ENCODE results near the gene RTKN. TPM values are rescaled to one million over a fixed set of nuclear protein-coding genes. Genes with fewer than 3 reads are reported as not detected.

The RTKN gene
- total and polyA plus RNA-seq, 12 donors = 7.4 to 35.6 (median 14.1) TPM

DNA sequence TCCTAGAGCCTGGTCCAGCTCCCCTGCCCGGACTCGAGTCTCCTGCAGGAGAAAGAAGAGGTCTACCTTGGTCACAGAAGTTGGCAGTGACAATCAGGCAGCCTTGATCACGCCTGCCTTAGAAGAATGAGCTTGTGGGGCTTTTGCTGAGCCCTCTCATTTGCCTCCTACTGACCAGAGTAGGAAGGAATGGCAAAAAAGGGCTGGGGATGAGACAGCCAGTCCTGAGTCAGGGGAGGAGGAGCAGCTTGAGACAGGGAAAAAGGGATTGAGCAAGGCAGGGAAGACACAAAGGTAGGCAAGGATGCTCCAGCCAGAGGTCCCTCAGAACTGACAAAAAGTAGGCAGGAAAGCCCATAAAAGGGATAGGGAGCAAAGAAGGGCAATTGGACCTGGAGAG, 14.2 kb downstream of the RTKN start:
- Histone ChIP-seq H3K9me3 (replicated peaks in 1 of 3) (no peaks in the 10 kb centered on the region), H3K4me1 (replicated peaks in 1 of 2) (no peaks in the 10 kb centered on the region), H3K27me3 (no peaks in the 10 kb centered on the region), H3K4me3 (no peak overlapping the region), H3K27ac (no peak overlapping the region), H3K36me3 (replicated peaks in 1 of 2) (peaks cover 0 to 55% of the 10 kb centered on the region in 2 donors)
- intact Hi-C loops (cut with DNase I) = no loop called here
- 62 to 89% (median 85%) methylated on average over 3 of the region's 3 CpGs for WGBS, 4 donors
- TF ChIP-seq, protein P1, sequence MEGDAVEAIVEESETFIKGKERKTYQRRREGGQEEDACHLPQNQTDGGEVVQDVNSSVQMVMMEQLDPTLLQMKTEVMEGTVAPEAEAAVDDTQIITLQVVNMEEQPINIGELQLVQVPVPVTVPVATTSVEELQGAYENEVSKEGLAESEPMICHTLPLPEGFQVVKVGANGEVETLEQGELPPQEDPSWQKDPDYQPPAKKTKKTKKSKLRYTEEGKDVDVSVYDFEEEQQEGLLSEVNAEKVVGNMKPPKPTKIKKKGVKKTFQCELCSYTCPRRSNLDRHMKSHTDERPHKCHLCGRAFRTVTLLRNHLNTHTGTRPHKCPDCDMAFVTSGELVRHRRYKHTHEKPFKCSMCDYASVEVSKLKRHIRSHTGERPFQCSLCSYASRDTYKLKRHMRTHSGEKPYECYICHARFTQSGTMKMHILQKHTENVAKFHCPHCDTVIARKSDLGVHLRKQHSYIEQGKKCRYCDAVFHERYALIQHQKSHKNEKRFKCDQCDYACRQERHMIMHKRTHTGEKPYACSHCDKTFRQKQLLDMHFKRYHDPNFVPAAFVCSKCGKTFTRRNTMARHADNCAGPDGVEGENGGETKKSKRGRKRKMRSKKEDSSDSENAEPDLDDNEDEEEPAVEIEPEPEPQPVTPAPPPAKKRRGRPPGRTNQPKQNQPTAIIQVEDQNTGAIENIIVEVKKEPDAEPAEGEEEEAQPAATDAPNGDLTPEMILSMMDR (IDR thresholded peaks at IDR 0.05) = no peak
- no peak for TF ChIP-seq POLR2A (IDR thresholded peaks at IDR 0.05)
- DNase-seq = no peak

DNA sequence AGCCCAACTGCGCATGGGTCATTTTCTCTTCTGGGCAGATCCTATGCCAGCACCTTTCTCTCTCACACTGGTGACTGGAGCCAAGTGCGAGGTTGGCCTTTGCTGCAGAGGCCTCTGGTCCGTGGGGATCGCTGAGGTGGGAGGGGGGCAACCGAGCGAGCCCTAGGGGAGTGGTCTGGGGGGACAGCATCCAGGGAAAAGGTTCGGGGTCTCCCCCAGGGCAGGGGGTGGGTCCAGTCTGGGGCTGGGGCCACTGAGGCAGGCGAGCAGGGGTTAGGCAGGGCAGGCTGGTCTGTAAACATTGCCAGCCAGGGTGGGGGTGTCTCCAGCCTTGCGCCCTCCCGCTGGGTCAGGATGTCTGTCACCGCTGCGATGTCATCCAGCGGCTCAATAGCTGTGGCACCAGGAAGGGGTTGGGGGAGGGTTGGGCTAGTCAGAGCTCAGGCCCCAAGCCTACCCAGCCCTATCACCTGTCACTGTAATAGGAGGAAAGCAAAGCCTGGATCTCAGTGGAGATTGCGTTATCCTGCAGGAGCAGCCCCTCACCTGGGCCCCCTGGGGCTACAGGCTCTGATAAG, 15.5 kb downstream of the RTKN start:
- no peak overlapping the region for H3K4me3 ChIP-seq
- H3K9me3 ChIP-seq (replicated peaks in 1 of 3) = no peaks in the 10 kb centered on the region
- H3K27ac ChIP-seq = no peak overlapping the region
- intact Hi-C loops (cut with DNase I) = no loop called here
- 87 to 90% (median 88%) methylated on average over 6 to 14 of the region's 14 CpGs for WGBS, 4 donors
- TF ChIP-seq POLR2A (IDR thresholded peaks at IDR 0.05) = no peak
- TF ChIP-seq, protein P1 (IDR thresholded peaks at IDR 0.05) = no peak
- H3K36me3 ChIP-seq (replicated peaks in 1 of 2) = peaks cover 0 to 53% of the 10 kb centered on the region in 2 donors
- H3K27me3 ChIP-seq = no peaks in the 10 kb centered on the region
- peaks cover under 1 to 5% of the 10 kb centered on the region in 2 donors for H3K4me1 ChIP-seq (replicated peaks in 1 of 2)
- no peak for DNase-seq

DNA sequence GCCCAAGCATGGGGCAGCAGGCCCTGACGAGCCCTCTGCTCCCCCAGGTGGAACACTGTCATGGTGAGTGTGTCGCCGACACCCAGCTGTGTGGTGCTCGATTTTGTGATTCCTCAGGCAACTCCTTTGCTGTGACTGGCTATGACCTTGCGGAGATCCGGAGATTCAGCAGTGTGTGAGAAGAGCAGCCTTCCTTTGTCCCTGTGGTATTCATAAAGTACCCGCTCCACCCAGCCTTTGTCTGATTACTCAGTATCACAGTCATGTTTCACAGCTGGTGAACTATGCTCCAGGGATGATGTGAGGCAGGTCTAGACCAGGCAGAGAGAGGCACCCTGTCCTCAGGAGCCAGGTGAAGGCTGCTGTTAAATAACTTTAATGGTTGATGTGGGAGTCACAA, 16.2 kb downstream of the RTKN start:
- Histone ChIP-seq H3K27ac (no peak overlapping the region), H3K4me1 (replicated peaks in 1 of 2) (peaks cover 5 to 6% of the 10 kb centered on the region in 2 donors), H3K36me3 (replicated peaks in 1 of 2) (peaks cover 0 to 47% of the 10 kb centered on the region in 2 donors), H3K9me3 (replicated peaks in 1 of 3) (no peaks in the 10 kb centered on the region), H3K4me3 (no peak overlapping the region), H3K27me3 (no peaks in the 10 kb centered on the region)
- no peak for TF ChIP-seq POLR2A (IDR thresholded peaks at IDR 0.05)
- TF ChIP-seq, protein P1 (IDR thresholded peaks at IDR 0.05) = no peak
- WGBS, 4 donors = 74 to 90% (median 85%) methylated on average over 4 to 7 of the region's 7 CpGs
- DNase-seq = no peak
- intact Hi-C loops (cut with DNase I) = no loop called here

DNA sequence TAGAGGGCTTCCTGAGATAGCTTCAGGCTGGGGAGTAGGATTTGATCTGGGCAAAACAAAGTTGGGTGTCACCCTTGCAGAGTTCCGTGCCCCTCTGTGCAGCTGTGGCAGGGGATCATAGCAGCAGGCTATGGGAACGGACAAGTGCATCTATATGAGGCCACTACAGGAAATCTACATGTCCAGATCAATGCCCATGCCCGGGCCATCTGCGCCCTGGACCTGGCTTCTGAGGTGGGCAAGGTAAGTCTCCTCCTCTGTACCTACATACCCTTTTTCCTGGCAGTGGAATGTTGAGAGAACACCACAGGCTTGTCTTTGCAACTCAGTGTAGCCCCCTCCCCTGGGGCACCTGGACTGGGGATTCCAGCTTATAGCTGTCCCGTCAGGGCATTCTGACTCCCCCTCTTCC, 16.7 kb downstream of the RTKN start:
- no peaks in the 10 kb centered on the region for H3K27me3 ChIP-seq
- TF ChIP-seq POLR2A (IDR thresholded peaks at IDR 0.05) = no peak
- TF ChIP-seq, protein P1 (IDR thresholded peaks at IDR 0.05) = no peak
- no peak overlapping the region for H3K4me3 ChIP-seq
- intact Hi-C loops (cut with DNase I) = no loop called here
- H3K27ac ChIP-seq = no peak overlapping the region
- H3K9me3 ChIP-seq (replicated peaks in 1 of 3) = no peaks in the 10 kb centered on the region
- H3K4me1 ChIP-seq (replicated peaks in 1 of 2) = peaks cover 5 to 6% of the 10 kb centered on the region in 2 donors
- 73 to 88% (median 84%) methylated on average over 3 to 5 of the region's 5 CpGs for WGBS, 4 donors
- no peak for DNase-seq
- H3K36me3 ChIP-seq (replicated peaks in 1 of 2) = peaks cover 0 to 42% of the 10 kb centered on the region in 2 donors

All from adrenal gland (tissue), 12 donors.